ENCODE data around the gene OR12D2.

- no peak for TF ChIP-seq POLR2AphosphoS5 (IDR thresholded peaks at IDR 0.05)
- TF ChIP-seq CTCF (IDR thresholded peaks at IDR 0.05): no peak
Observed at GRCh38 chr6:29395331-29395730, at the start of gene OR12D2.

Measured in esophagus muscularis mucosa (tissue), 3 donors.